ENCODE results near the gene CD84.

CD84 gene

GRCh38 chr1:160549665-160550006 is 29.7 kb downstream of the CD84 start:
- no peak for TF ChIP-seq CTCF (IDR thresholded peaks at IDR 0.05)

DNA sequence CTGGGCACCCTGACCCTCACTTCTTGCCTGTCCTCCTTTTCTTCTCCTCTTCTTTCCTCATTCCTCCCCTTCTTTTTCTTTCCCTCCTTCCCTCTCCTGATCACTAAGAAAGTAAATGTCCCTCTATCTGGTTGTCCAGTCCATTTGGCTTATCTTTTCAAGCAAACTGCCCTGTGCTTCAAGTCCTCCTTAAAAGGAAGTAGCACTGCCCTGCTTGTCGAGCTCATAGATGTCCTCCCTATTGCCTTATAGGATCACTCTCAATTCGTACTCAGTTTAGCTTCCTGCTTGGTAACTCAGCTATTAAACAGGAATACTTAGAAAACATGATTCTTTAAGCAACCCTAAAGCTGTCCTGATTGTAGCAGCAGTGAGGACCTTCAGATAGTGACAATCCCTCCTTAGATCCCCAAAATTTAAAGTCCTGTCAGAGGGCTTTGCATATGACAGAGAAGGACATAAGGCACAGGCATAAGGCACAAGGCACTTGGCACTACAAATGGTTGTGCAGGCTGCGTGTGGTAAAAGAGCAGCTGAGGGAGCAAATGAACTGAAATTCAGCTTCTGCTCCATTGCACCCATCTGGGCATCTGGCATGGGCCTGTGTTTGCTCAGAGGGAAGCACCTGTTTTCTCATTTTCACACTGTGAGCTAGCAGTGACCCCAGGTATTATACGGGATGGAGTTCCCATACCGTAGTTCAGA is 30.2 kb downstream of the CD84 start:
- TF ChIP-seq CTCF (IDR thresholded peaks at IDR 0.05): no peak

GRCh38 chr1:160548183-160548582 is 31.1 kb downstream of the CD84 start:
- no peak for TF ChIP-seq CTCF (IDR thresholded peaks at IDR 0.05)

- no peak for TF ChIP-seq CTCF (IDR thresholded peaks at IDR 0.05)
Measured at GRCh38 chr1:160547422-160547821, 31.9 kb downstream of the CD84 start.

GRCh38 chr1:160546942-160547341 is 32.4 kb downstream of the CD84 start:
- no peak for TF ChIP-seq CTCF (IDR thresholded peaks at IDR 0.05)

GRCh38 chr1:160544647-160545046 is 34.6 kb downstream of the CD84 start:
- peak; percentile 44 for TF ChIP-seq CTCF (IDR thresholded peaks at IDR 0.05)

DNA sequence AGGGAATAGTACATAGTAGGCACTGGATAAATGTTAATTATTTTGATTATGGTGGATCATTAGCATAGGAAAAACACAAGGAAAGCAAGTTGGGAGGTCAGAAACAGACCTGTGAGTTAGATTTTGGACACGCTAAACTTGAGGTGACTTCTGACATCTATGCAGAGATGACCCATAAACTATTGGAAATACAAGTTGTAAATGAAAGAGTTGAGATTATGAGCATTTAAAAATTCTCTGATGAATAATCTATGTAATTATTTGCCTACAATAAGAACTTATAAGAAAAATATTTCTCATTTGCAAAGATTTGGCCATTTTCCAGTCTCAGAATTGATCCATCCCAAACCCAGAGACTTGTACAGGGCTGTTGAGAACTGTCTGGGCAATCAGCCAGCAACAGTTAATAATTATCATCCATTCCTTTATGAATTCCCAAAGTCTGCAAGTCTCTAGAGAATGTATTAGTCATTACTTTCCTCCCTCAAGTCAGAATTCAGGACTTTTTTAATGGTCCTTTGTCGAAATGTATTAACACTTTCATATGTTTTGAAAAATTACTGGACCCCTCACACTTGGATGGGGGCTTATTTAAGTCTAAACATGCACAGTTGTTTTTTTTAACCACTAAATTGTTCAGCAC is 36.9 kb downstream of the CD84 start:
- TF ChIP-seq CTCF (IDR thresholded peaks at IDR 0.05): no peak
